ENCODE results near the gene VPS72.
A peak's percentile ranks its signal among the peaks of the same experiment; 100 is the strongest.

VPS72 gene

DNA sequence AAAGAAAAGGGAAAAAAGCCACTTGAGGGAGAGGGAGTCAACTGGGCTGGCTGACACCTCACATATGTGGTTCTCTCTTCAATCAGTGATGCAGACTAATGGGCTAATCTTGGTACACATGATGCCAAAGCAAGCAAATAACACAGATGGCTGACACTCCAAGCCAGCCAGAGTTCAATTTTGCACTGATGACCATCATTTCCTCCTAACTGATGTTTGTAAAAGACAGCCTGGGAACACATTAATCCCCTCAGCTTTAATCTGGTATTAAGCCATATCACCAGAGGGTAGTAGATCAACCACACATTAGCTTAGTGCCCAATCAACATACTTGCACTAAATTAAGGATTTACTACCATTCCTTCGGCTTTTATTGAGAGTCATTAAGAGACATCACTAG, 2.8 kb downstream of the VPS72 start:
- no peak for DNase-seq

DNA sequence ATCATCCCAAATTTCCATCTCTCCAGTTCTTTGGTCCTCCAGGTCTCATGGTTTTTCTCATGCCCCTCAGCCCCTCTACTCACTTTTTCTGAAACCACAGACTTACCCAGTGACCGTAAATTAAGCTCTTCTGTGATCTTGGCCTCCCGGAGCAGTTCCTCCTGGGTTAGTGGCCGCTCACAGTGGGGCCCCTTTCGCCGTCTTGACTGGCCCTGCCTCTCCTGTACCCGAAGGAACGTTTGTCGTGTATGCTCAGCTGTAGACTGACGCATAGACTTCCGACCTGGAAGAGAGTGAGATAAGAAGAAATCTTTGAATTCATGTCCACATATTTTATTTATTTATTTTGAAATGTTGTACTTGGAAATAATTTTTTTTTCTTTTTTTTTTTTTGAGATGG, 5.8 kb downstream of the VPS72 start:
- no peak for DNase-seq

DNA sequence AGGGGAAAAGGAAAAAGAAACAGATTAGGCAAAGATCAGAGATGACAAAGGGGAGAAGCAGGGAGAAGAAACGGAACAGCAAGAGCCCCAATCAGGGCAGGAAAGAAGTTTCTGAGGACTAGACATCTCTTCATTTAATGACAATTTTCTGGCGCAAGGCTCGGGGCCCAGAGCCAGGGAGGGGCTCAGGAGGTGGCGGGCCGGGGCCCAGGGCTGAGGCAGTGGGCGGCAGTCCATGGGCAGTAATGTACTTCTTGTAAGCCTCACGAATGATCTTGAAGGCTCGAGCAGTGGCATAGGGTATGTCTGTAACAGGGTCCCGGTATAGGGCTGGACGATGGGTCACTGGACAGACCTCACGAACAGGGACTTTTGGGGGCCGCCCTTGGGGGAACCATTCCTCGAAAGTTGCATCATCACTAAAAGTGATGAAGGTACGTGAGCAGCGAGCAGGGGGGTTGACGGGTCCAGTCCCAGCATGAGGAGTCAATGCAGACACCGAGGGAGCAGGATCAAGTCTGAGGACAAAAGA, 13.4 kb downstream of the VPS72 start:
- DNase-seq: no peak

GRCh38 chr1:151175863-151176262, 14.1 kb downstream of the VPS72 start, which contains the start of gene TMOD4:
TSS of gene TMOD4 (minus strand) at chr1:151175981. CDS start at chr1:151174875, 1,106 bp downstream.
- no peak for DNase-seq

DNA sequence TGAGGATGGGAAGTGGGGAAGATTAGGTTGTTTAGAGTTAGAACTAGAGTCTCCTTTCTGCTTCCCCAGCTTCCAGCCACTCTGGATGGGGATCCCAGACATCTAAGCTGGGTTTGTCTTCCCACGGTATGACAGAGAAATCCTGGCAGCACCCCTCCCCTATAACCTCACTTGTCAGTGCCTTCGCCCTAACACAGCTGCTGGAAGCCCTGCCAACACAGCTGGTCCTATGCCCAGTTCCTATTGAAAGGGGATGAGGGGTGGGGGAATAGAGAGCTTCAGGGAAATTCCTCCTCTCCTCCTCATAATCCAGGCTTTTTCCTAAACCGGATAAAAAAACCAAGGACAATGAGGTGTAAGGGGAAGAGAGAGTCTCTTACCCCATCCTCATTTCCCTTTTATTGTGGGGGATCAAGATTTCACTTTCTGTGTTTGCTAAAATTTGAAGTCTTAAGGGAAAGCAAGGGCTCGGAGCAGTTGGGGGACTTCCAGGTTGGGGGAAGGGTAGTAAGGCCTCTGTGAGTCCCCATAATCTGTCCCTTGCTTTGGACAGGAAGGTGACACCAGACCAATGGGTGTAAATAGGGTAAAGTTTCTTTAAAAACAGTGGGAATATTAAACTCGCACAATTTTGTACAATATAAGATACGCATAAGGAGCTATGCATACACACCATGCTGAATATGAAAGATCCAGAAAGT, 14.8 kb downstream of the VPS72 start:
- peak in 51 of 58 donors; percentile 9 to 85 (median 62) for DNase-seq

GRCh38 chr1:151171190-151171589, 18.8 kb downstream of the VPS72 start:
- no peak for DNase-seq

- DNase-seq: no peak
Observed at GRCh38 chr1:151167116-151167515, 22.9 kb downstream of the VPS72 start.

- peak in 1 of 58 donors; percentile 15 for DNase-seq
Observed at GRCh38 chr1:151166505-151166956, 23.5 kb downstream of the VPS72 start.

GRCh38 chr1:151165738-151166504, 24.1 kb downstream of the VPS72 start, which contains the start of the genes LYSMD1 and SCNM1:
TSS of gene LYSMD1 (minus strand) at chr1:151165902. CDS start at chr1:151165258, 644 bp downstream.
TSS of gene SCNM1 (plus strand) at chr1:151166144. CDS start at chr1:151166153, 9 bp downstream.
- peak; percentile 88 to 99 (median 96) for DNase-seq

GRCh38 chr1:151165281-151165737, 24.7 kb downstream of the VPS72 start:
- DNase-seq: peak in 43 of 58 donors; percentile 30 to 81 (median 61)

DNA sequence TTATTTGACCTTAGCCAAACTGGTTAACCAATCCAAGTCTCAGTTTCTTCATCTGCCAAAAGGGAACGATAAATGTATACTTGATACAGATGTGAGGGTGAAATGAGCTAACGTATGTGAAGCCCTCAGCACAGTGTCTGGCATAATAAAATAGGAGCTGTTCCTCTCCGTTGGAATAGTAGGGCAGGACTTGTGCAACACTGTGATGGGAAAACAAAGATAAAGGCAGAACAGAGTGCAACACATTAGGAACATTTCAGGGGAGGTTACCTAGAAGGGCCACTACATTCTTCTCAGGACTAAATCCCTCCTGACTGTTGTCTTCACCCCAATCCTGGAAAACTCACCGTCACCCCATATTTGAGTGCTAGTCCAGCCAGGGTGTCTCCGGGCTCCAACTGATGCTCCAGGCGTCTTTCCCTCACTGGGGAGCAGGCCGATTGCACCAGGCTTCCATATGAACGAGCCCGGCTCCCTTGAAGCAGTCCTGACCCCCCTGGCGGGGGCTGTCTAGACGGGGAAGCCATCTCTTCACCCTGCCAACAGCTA, 25.2 kb downstream of the VPS72 start:
- DNase-seq: peak in 7 of 58 donors; percentile 40 to 75 (median 43)

GRCh38 chr1:151159373-151159772, 30.6 kb downstream of the VPS72 start:
- no peak for DNase-seq

DNA sequence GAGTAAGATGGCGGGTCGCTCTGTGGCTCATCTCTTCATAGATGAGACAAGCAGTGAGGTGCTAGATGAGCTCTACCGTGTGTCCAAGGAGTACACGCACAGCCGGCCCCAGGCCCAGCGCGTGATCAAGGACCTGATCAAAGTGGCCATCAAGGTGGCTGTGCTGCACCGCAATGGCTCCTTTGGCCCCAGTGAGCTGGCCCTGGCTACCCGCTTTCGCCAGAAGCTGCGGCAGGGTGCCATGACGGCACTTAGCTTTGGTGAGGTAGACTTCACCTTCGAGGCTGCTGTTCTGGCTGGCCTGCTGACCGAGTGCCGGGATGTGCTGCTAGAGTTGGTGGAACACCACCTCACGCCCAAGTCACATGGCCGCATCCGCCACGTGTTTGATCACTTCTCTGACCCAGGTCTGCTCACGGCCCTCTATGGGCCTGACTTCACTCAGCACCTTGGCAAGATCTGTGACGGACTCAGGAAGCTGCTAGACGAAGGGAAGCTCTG, 31.2 kb downstream of the VPS72 start:
- DNase-seq: peak in 1 of 58 donors; percentile 9

GRCh38 chr1:151158326-151158725, 31.7 kb downstream of the VPS72 start:
- no peak for DNase-seq

DNA sequence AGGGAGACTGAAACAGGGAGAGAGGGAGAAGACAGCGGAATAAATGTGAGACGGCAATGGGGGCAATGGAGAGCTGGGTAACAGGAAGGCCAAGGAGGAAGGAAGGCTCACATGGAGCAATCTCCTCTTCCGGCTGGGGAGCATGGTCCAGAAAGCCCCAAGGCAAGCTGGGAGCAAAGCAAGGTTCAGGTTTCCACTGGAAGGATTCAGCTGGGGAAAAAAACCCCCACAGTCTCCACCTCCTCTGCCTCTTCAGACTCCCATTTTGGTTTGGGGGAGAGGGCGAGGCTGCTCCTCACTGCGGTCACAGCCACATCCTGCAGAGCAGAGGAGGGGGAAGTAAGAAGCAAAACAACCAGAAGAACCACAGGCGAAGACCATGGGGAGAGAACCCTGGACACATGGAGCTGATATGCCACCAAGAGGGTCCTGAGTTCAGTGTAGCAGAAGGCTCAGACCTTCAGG, 32.9 kb downstream of the VPS72 start:
- peak in 5 of 58 donors; percentile 4 to 15 (median 9) for DNase-seq

DNA sequence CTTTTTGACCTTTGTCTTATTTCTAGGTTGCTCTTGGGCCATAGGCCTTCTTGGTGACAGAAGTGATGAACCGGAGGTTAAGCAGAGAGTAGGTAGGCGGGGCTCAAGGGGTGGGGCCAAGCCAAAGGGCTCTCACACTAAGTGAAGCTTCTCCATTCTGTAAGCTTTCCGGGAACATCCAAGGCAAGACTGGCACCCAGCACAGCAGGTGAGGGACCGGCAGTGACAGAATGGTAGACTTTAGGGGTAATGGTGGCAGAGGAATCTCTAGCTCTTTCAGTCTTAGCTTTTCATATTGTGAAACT, 33.5 kb downstream of the VPS72 start, which contains the start of gene TNFAIP8L2:
Gene TNFAIP8L2 (plus strand): TSS at position 135 of the 305 bp plus-strand sequence. CDS start 2,049 bp downstream, outside the sequence.
- DNase-seq: peak in 5 of 58 donors; percentile 11 to 18 (median 16)

DNA sequence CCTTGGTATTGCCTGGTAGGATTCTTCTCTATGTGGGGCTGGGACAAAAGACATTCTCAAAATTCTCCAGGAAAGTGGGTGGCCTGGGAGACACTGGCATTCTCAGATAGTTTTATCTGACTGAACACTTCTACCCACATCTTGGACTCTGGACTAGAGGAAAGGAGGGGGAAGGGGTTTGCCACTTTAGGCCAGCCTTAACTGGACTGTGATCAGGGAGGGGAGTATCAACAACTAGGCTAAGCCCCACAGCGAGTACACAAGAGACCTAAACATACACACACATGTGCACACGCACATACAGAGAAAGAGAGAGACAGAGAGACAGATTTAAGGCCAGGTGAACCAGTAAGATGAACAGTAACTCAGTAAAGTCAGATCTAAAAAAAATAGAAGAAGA, 42.3 kb downstream of the VPS72 start:
- no peak for DNase-seq

GRCh38 chr1:151147132-151147503, 42.9 kb downstream of the VPS72 start:
- DNase-seq: peak in 2 of 58 donors; percentile 42 to 70

DNA sequence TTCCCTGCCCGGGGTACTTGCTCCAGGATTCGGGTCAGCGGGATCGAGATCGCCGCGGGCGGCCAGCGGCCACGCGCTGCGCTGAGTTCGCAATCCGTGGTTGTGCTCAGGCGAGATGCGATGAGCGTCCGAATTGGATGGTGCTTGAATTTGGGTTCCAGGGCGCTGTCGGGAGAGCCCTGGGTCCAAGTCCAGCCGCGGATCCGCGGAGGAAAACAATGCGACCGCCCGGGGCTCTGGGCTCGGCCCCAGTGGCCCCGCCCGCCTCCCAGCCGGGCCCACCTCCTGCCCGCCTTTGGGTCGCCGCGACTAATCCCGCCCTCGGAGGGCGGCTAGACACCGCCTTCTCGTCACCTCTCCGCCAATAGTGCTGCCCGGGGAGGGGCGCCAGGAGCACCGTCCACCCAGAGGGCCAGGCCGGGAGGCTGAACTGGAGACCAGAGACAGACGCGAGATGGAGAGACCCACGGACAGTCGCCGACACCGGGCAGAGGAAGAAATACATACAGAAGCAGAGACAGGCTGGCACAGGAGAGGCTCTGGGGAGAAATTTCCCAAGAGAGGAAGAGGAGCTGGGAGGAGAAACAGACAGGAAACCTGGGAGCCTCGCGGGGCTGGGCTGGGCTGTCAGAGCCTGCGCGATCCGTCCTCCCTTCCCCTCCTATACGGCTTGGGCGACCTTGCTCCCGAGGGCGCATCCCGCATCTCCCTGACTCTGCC, 43.4 kb downstream of the VPS72 start, which contains the start of gene SEMA6C:
Gene SEMA6C (minus strand): TSS at position 220 of the 720 bp plus-strand sequence. CDS start 4,010 bp downstream, outside the sequence.
- peak; percentile 54 to 98 (median 94) for DNase-seq

- DNase-seq: peak in 2 of 58 donors; percentile 32 to 52
Observed at GRCh38 chr1:151146072-151146411, 44.0 kb downstream of the VPS72 start.

All from anterior cingulate cortex (tissue), 58 donors.